Measurements from ENCODE around the gene RARRES1.

Gene RARRES1

GRCh38 chr3:158768361-158768787, 36.1 kb upstream of the RARRES1 start:
- no peak overlapping the region for H3K23ac ChIP-seq (ENCODE audit: low read length)
- peak overlapping the region; percentile 22 for H4K91ac ChIP-seq (ENCODE audit: low read depth, low read length)
- WGBS (ENCODE audit: extremely low coverage, insufficient coverage, insufficient read length), result no CpG with 5 or more reads among the region's 7 CpGs
- no peak overlapping the region for H3K4me3 ChIP-seq (ENCODE audit: low read depth, low read length)
- no peak overlapping the region for H3K9ac ChIP-seq (ENCODE audit: low read length)
- no peak overlapping the region for H4K12ac ChIP-seq (ENCODE audit: low read depth, low read length)
- H3K14ac ChIP-seq (ENCODE audit: low read length), result no peak overlapping the region
- H3K79me2 ChIP-seq (ENCODE audit: control insufficient read depth, insufficient read depth, low read length, poor library complexity), result no peaks in the 10 kb centered on the region
- no peak overlapping the region for H2BK5ac ChIP-seq (ENCODE audit: low read depth, low read length, poor library complexity)
- no peak overlapping the region for H3K4me2 ChIP-seq (ENCODE audit: low read length)
- H3K79me1 ChIP-seq (ENCODE audit: low read length), result peaks cover 3% of the 10 kb centered on the region
- H3K4me1 ChIP-seq (ENCODE audit: control insufficient read depth in 1 of 2, insufficient read depth in 2 of 2, low read length in 2 of 2), result peaks cover 3 to 10% of the 10 kb centered on the region in 2 experiments
- H2AK5ac ChIP-seq (ENCODE audit: low read length), result no peak overlapping the region
- no peaks in the 10 kb centered on the region for H3K9me3 ChIP-seq (ENCODE audit: insufficient read depth, low read depth, low read length)
- no peak overlapping the region for H2AFZ ChIP-seq (ENCODE audit: insufficient read depth, low read length, poor library complexity)
- H3K36me3 ChIP-seq (ENCODE audit: control insufficient read depth in 1 of 2, insufficient read depth in 2 of 2, low read length in 2 of 2), result no peaks in the 10 kb centered on the region
- no peaks in the 10 kb centered on the region for H3K27me3 ChIP-seq (ENCODE audit: insufficient read depth, low read length)
- H2BK12ac ChIP-seq (ENCODE audit: low read length), result no peak overlapping the region
- no peak overlapping the region for H3K18ac ChIP-seq (ENCODE audit: low read length)
- no peak overlapping the region for H2BK120ac ChIP-seq (ENCODE audit: insufficient read depth, low read length, poor library complexity)
- H3K4ac ChIP-seq (ENCODE audit: low read depth, low read length), result no peak overlapping the region
- DNase-seq, result peak in 1 of 2 donors; percentile 26
- no peak overlapping the region for H4K8ac ChIP-seq (ENCODE audit: low read depth, low read length)
- no peak overlapping the region for H3K27ac ChIP-seq (ENCODE audit: low read depth, low read length)

GRCh38 chr3:158766364-158766763, 34.1 kb upstream of the RARRES1 start:
- Histone ChIP-seq H3K27me3 (ENCODE audit: insufficient read depth, low read length) (no peaks in the 10 kb centered on the region), H4K91ac (ENCODE audit: low read depth, low read length) (no peak overlapping the region), H3K18ac (ENCODE audit: low read length) (no peak overlapping the region), H3K79me2 (ENCODE audit: control insufficient read depth, insufficient read depth, low read length, poor library complexity) (no peaks in the 10 kb centered on the region), H3K79me1 (ENCODE audit: low read length) (no peaks in the 10 kb centered on the region), H3K27ac (ENCODE audit: low read depth, low read length) (no peak overlapping the region), H2AFZ (ENCODE audit: insufficient read depth, low read length, poor library complexity) (no peak overlapping the region), H2AK5ac (ENCODE audit: low read length) (no peak overlapping the region), H3K4me3 (ENCODE audit: low read depth, low read length) (no peak overlapping the region), H4K12ac (ENCODE audit: low read depth, low read length) (no peak overlapping the region), H4K8ac (ENCODE audit: low read depth, low read length) (no peak overlapping the region), H2BK5ac (ENCODE audit: low read depth, low read length, poor library complexity) (no peak overlapping the region), H3K4ac (ENCODE audit: low read depth, low read length) (no peak overlapping the region), H2BK12ac (ENCODE audit: low read length) (no peak overlapping the region), H3K9ac (ENCODE audit: low read length) (no peak overlapping the region), H3K14ac (ENCODE audit: low read length) (no peak overlapping the region), H2BK120ac (ENCODE audit: insufficient read depth, low read length, poor library complexity) (no peak overlapping the region), H3K4me2 (ENCODE audit: low read length) (no peak overlapping the region), H3K36me3 (ENCODE audit: control insufficient read depth in 1 of 2, insufficient read depth in 2 of 2, low read length in 2 of 2) (no peaks in the 10 kb centered on the region), H3K9me3 (ENCODE audit: insufficient read depth, low read depth, low read length) (no peaks in the 10 kb centered on the region), H3K23ac (ENCODE audit: low read length) (no peak overlapping the region), H3K4me1 (ENCODE audit: control insufficient read depth in 1 of 2, insufficient read depth in 2 of 2, low read length in 2 of 2) (peaks cover 3 to 10% of the 10 kb centered on the region in 2 experiments)
- no CpG with 5 or more reads among the region's 1 CpG for WGBS (ENCODE audit: extremely low coverage, insufficient coverage, insufficient read length)
- DNase-seq, result peak in 1 of 2 donors; percentile 31

GRCh38 chr3:158765518-158766205, 33.4 kb upstream of the RARRES1 start:
- no peak overlapping the region for H2BK120ac ChIP-seq (ENCODE audit: insufficient read depth, low read length, poor library complexity)
- no peak overlapping the region for H3K4me3 ChIP-seq (ENCODE audit: low read depth, low read length)
- WGBS (ENCODE audit: extremely low coverage, insufficient coverage, insufficient read length), result no CpG with 5 or more reads among the region's 3 CpGs
- H2AK5ac ChIP-seq (ENCODE audit: low read length), result no peak overlapping the region
- no peak overlapping the region for H3K23ac ChIP-seq (ENCODE audit: low read length)
- H3K79me2 ChIP-seq (ENCODE audit: control insufficient read depth, insufficient read depth, low read length, poor library complexity), result no peaks in the 10 kb centered on the region
- H3K14ac ChIP-seq (ENCODE audit: low read length), result no peak overlapping the region
- H3K9ac ChIP-seq (ENCODE audit: low read length), result no peak overlapping the region
- no peak overlapping the region for H4K8ac ChIP-seq (ENCODE audit: low read depth, low read length)
- no peak for DNase-seq
- H4K12ac ChIP-seq (ENCODE audit: low read depth, low read length), result no peak overlapping the region
- H2BK12ac ChIP-seq (ENCODE audit: low read length), result no peak overlapping the region
- no peak overlapping the region for H2AFZ ChIP-seq (ENCODE audit: insufficient read depth, low read length, poor library complexity)
- H3K4ac ChIP-seq (ENCODE audit: low read depth, low read length), result no peak overlapping the region
- no peaks in the 10 kb centered on the region for H3K9me3 ChIP-seq (ENCODE audit: insufficient read depth, low read depth, low read length)
- H3K4me1 ChIP-seq (ENCODE audit: control insufficient read depth in 1 of 2, insufficient read depth in 2 of 2, low read length in 2 of 2), result peaks cover 3 to 10% of the 10 kb centered on the region in 2 experiments
- no peak overlapping the region for H2BK5ac ChIP-seq (ENCODE audit: low read depth, low read length, poor library complexity)
- H3K27ac ChIP-seq (ENCODE audit: low read depth, low read length), result no peak overlapping the region
- no peak overlapping the region for H4K91ac ChIP-seq (ENCODE audit: low read depth, low read length)
- no peak overlapping the region for H3K4me2 ChIP-seq (ENCODE audit: low read length)
- no peaks in the 10 kb centered on the region for H3K36me3 ChIP-seq (ENCODE audit: control insufficient read depth in 1 of 2, insufficient read depth in 2 of 2, low read length in 2 of 2)
- no peak overlapping the region for H3K18ac ChIP-seq (ENCODE audit: low read length)
- no peaks in the 10 kb centered on the region for H3K27me3 ChIP-seq (ENCODE audit: insufficient read depth, low read length)
- H3K79me1 ChIP-seq (ENCODE audit: low read length), result no peaks in the 10 kb centered on the region

GRCh38 chr3:158763421-158763820, 31.2 kb upstream of the RARRES1 start:
- no peak for DNase-seq
- Histone ChIP-seq H3K79me1 (ENCODE audit: low read length) (no peaks in the 10 kb centered on the region), H3K27ac (ENCODE audit: low read depth, low read length) (no peak overlapping the region), H3K4me1 (ENCODE audit: control insufficient read depth in 1 of 2, insufficient read depth in 2 of 2, low read length in 2 of 2) (peaks cover under 1 to 5% of the 10 kb centered on the region in 2 experiments), H3K14ac (ENCODE audit: low read length) (no peak overlapping the region), H3K9me3 (ENCODE audit: insufficient read depth, low read depth, low read length) (no peaks in the 10 kb centered on the region), H2BK120ac (ENCODE audit: insufficient read depth, low read length, poor library complexity) (no peak overlapping the region), H3K79me2 (ENCODE audit: control insufficient read depth, insufficient read depth, low read length, poor library complexity) (no peaks in the 10 kb centered on the region), H3K9ac (ENCODE audit: low read length) (no peak overlapping the region), H2BK5ac (ENCODE audit: low read depth, low read length, poor library complexity) (no peak overlapping the region), H2AK5ac (ENCODE audit: low read length) (no peak overlapping the region), H3K27me3 (ENCODE audit: insufficient read depth, low read length) (no peaks in the 10 kb centered on the region), H3K36me3 (ENCODE audit: control insufficient read depth in 1 of 2, insufficient read depth in 2 of 2, low read length in 2 of 2) (no peaks in the 10 kb centered on the region), H3K23ac (ENCODE audit: low read length) (no peak overlapping the region), H3K18ac (ENCODE audit: low read length) (no peak overlapping the region), H4K91ac (ENCODE audit: low read depth, low read length) (no peak overlapping the region), H3K4me3 (ENCODE audit: low read depth, low read length) (no peak overlapping the region), H3K4ac (ENCODE audit: low read depth, low read length) (no peak overlapping the region), H2BK12ac (ENCODE audit: low read length) (no peak overlapping the region), H3K4me2 (ENCODE audit: low read length) (no peak overlapping the region), H4K8ac (ENCODE audit: low read depth, low read length) (no peak overlapping the region), H4K12ac (ENCODE audit: low read depth, low read length) (no peak overlapping the region), H2AFZ (ENCODE audit: insufficient read depth, low read length, poor library complexity) (no peak overlapping the region)
- WGBS (ENCODE audit: extremely low coverage, insufficient coverage, insufficient read length), result no CpG with 5 or more reads among the region's 2 CpGs

All from trophoblast cell (in vitro differentiated cells and primary cell).